ENCODE data around the gene XIRP2. TPM values are rescaled to one million over a fixed set of nuclear protein-coding genes. Genes with fewer than 3 reads are reported as not detected.
A peak's percentile ranks its signal among the peaks of the same experiment; 100 is the strongest.

XIRP2 gene
- total RNA-seq, 1 donor from 2014 or later: 0.25 TPM

DNA sequence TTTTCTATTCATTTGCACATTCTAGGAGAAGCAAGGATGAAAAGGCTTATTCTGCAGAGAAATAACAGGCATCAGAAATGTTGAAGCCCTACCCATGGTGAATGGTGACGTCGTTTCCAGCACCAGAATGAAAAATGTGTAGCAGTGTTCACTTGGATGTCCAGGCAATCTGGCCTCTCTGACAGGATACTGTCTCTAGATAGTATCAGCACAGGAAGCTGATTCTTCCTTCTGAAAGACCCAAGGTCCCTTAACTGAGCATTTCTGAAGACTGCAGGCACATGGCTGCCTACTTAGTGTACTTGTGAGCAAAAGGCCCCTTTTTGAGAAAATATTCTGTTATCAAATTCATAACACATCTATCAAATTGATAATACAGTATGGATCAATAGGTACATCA lies 234.1 kb downstream of the XIRP2 start:
- H3K4me3 ChIP-seq (ENCODE audit: insufficient read depth, low read depth, low read length): no peak overlapping the region
- no peaks in the 10 kb centered on the region for H3K36me3 ChIP-seq (ENCODE audit: insufficient read depth, low read length)
- no peak overlapping the region for H3K27ac ChIP-seq (ENCODE audit: low read depth, low read length)
- no peaks in the 10 kb centered on the region for H3K36me3 Mint-ChIP-seq (ENCODE audit: low read depth, unreplicated experiment)
- no peaks in the 10 kb centered on the region for H3K9me3 Mint-ChIP-seq (ENCODE audit: unreplicated experiment)
- FAIRE-seq: no peak
- H3K4me1 ChIP-seq (ENCODE audit: insufficient read depth, low read length): no peaks in the 10 kb centered on the region
- H4K20me1 ChIP-seq (ENCODE audit: insufficient read depth, low read length): no peaks in the 10 kb centered on the region
- no peak overlapping the region for H3K4me3 Mint-ChIP-seq (ENCODE audit: unreplicated experiment)
- DNase-seq (ENCODE audit: low read depth): no peak
- H3K27me3 Mint-ChIP-seq (ENCODE audit: low read depth, unreplicated experiment): no peaks in the 10 kb centered on the region
- H3K4me2 ChIP-seq (ENCODE audit: low read length): no peak overlapping the region
- no peaks in the 10 kb centered on the region for H3K79me2 ChIP-seq (ENCODE audit: insufficient read depth, low read length)
- H3K9me3 ChIP-seq (ENCODE audit: insufficient read depth, low read depth, low read length): no peaks in the 10 kb centered on the region
- H3K27ac Mint-ChIP-seq (ENCODE audit: unreplicated experiment): no peak overlapping the region
- H3K4me1 Mint-ChIP-seq (ENCODE audit: low read depth, unreplicated experiment): peaks cover 6% of the 10 kb centered on the region
- no peak overlapping the region for H2AFZ ChIP-seq (ENCODE audit: low read depth, low read length)
- H3K9ac ChIP-seq (ENCODE audit: low read length): no peak overlapping the region
- no peak for TF ChIP-seq EZH2 (IDR thresholded peaks at IDR 0.05; ENCODE audit: insufficient read depth, low read length)
- TF ChIP-seq, protein P1, sequence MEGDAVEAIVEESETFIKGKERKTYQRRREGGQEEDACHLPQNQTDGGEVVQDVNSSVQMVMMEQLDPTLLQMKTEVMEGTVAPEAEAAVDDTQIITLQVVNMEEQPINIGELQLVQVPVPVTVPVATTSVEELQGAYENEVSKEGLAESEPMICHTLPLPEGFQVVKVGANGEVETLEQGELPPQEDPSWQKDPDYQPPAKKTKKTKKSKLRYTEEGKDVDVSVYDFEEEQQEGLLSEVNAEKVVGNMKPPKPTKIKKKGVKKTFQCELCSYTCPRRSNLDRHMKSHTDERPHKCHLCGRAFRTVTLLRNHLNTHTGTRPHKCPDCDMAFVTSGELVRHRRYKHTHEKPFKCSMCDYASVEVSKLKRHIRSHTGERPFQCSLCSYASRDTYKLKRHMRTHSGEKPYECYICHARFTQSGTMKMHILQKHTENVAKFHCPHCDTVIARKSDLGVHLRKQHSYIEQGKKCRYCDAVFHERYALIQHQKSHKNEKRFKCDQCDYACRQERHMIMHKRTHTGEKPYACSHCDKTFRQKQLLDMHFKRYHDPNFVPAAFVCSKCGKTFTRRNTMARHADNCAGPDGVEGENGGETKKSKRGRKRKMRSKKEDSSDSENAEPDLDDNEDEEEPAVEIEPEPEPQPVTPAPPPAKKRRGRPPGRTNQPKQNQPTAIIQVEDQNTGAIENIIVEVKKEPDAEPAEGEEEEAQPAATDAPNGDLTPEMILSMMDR (IDR thresholded peaks at IDR 0.05; ENCODE audit: insufficient read depth, low read depth, low read length): no peak
- no peaks in the 10 kb centered on the region for H3K27me3 ChIP-seq (ENCODE audit: insufficient read depth, low read length)

DNA sequence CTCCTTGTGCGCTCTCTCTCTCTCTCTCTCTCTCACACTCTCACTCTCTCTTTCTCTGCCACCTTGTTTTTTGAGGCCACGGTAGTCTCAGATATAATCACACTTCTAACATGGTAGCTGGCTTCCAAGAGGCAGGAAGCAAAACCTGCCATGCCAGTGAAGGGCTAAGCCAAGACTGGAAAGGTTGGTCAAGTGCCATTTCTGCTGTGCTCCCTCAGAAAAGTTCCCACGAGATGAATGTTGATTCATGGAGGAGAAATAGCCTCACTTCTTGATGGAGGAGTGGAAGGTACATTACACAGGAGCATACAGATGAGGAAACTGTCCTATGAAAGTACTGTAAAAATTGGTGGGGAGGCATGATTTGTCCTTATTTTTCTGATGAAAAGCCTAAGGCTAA lies 237.9 kb downstream of the XIRP2 start:
- Mint-ChIP-seq H3K27me3 (ENCODE audit: low read depth, unreplicated experiment) (no peaks in the 10 kb centered on the region), H3K4me1 (ENCODE audit: low read depth, unreplicated experiment) (peaks cover 6% of the 10 kb centered on the region), H3K4me3 (ENCODE audit: unreplicated experiment) (no peak overlapping the region), H3K36me3 (ENCODE audit: low read depth, unreplicated experiment) (no peaks in the 10 kb centered on the region), H3K27ac (ENCODE audit: unreplicated experiment) (no peak overlapping the region), H3K9me3 (ENCODE audit: unreplicated experiment) (peaks cover 1% of the 10 kb centered on the region)
- Histone ChIP-seq H3K9me3 (ENCODE audit: insufficient read depth, low read depth, low read length) (no peaks in the 10 kb centered on the region), H3K36me3 (ENCODE audit: insufficient read depth, low read length) (no peaks in the 10 kb centered on the region), H4K20me1 (ENCODE audit: insufficient read depth, low read length) (no peaks in the 10 kb centered on the region), H3K27ac (ENCODE audit: low read depth, low read length) (no peak overlapping the region), H3K27me3 (ENCODE audit: insufficient read depth, low read length) (no peaks in the 10 kb centered on the region), H3K9ac (ENCODE audit: low read length) (no peak overlapping the region), H3K4me1 (ENCODE audit: insufficient read depth, low read length) (no peaks in the 10 kb centered on the region), H3K4me3 (ENCODE audit: insufficient read depth, low read depth, low read length) (no peak overlapping the region), H3K4me2 (ENCODE audit: low read length) (no peak overlapping the region), H2AFZ (ENCODE audit: low read depth, low read length) (no peak overlapping the region), H3K79me2 (ENCODE audit: insufficient read depth, low read length) (no peaks in the 10 kb centered on the region)
- DNase-seq (ENCODE audit: low read depth) (no peak), FAIRE-seq (no peak)
- TF ChIP-seq EZH2 (IDR thresholded peaks at IDR 0.05; ENCODE audit: insufficient read depth, low read length): no peak
- TF ChIP-seq, protein P1 (IDR thresholded peaks at IDR 0.05; ENCODE audit: insufficient read depth, low read depth, low read length): no peak

DNA sequence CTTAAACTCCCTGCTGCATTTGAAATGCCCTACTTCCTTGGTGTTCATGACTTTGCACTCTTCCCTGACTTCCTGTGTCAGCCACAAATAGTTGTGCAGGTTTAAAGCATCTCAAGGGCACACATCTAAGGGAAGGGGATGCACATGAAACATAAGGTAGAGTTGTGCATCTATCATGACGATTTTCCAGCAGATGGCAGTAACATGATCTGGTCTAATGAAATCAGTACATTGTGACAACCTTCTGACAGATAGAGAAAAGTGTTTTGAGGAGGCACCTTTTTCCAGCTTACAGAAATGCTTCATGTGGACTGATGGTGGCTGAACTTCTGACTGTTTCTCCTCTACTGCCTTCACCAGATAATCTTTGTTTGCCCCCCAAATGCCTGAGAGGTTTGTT lies 238.9 kb downstream of the XIRP2 start:
- H3K79me2 ChIP-seq (ENCODE audit: insufficient read depth, low read length): no peaks in the 10 kb centered on the region
- TF ChIP-seq EZH2 (IDR thresholded peaks at IDR 0.05; ENCODE audit: insufficient read depth, low read length): no peak
- TF ChIP-seq, protein P1 (IDR thresholded peaks at IDR 0.05; ENCODE audit: insufficient read depth, low read depth, low read length): peak; percentile 25
- H4K20me1 ChIP-seq (ENCODE audit: insufficient read depth, low read length): no peaks in the 10 kb centered on the region
- no peaks in the 10 kb centered on the region for H3K36me3 Mint-ChIP-seq (ENCODE audit: low read depth, unreplicated experiment)
- no peak overlapping the region for H3K27ac ChIP-seq (ENCODE audit: low read depth, low read length)
- FAIRE-seq (no peak), DNase-seq (ENCODE audit: low read depth) (peak; percentile 8)
- no peak overlapping the region for H3K4me3 ChIP-seq (ENCODE audit: insufficient read depth, low read depth, low read length)
- no peak overlapping the region for H3K9ac ChIP-seq (ENCODE audit: low read length)
- no peaks in the 10 kb centered on the region for H3K36me3 ChIP-seq (ENCODE audit: insufficient read depth, low read length)
- no peaks in the 10 kb centered on the region for H3K4me1 ChIP-seq (ENCODE audit: insufficient read depth, low read length)
- no peaks in the 10 kb centered on the region for H3K9me3 ChIP-seq (ENCODE audit: insufficient read depth, low read depth, low read length)
- H3K9me3 Mint-ChIP-seq (ENCODE audit: unreplicated experiment): peaks cover 1% of the 10 kb centered on the region
- no peak overlapping the region for H3K4me2 ChIP-seq (ENCODE audit: low read length)
- no peak overlapping the region for H3K4me3 Mint-ChIP-seq (ENCODE audit: unreplicated experiment)
- H3K27me3 ChIP-seq (ENCODE audit: insufficient read depth, low read length): no peaks in the 10 kb centered on the region
- no peaks in the 10 kb centered on the region for H3K27me3 Mint-ChIP-seq (ENCODE audit: low read depth, unreplicated experiment)
- H2AFZ ChIP-seq (ENCODE audit: low read depth, low read length): no peak overlapping the region
- peaks cover 6% of the 10 kb centered on the region for H3K4me1 Mint-ChIP-seq (ENCODE audit: low read depth, unreplicated experiment)
- H3K27ac Mint-ChIP-seq (ENCODE audit: unreplicated experiment): no peak overlapping the region
